Measurements from ENCODE around the gene IL1RAPL1. TPM values are rescaled to one million over a fixed set of nuclear protein-coding genes. Genes with fewer than 3 reads are reported as not detected.
A peak's percentile ranks its signal among the peaks of the same experiment; 100 is the strongest.

The IL1RAPL1 gene
- polyA plus RNA-seq, 1 of the 3 experiments (the other 2 are of a cell fraction): 2.8 TPM

GRCh38 chrX:29636331-29636730, 1049.1 kb downstream of the IL1RAPL1 start:
- Histone ChIP-seq H3K9me2 (no peaks in the 10 kb centered on the region), H4K20me1 (ENCODE audit: insufficient read depth) (no peaks in the 10 kb centered on the region), H3K27me3 (ENCODE audit: insufficient read depth) (no peaks in the 10 kb centered on the region), H2AFZ (ENCODE audit: low read depth) (no peak overlapping the region; the same call in 1 of the 2 replicates), H3F3A (replicated peaks; ENCODE audit: insufficient read depth) (peaks cover 5% of the 10 kb centered on the region), H3K4me3 (ENCODE audit: low read depth in 2 of 2, low read length in 1 of 2) (no peak overlapping the region), H3K4me2 (no peak overlapping the region), H3K9me3 (no peaks in the 10 kb centered on the region), H3K9ac (no peak overlapping the region), H3K36me3 (replicated peaks in 1 of 2; ENCODE audit: control insufficient read depth in 1 of 2, insufficient read depth in 2 of 2, low read length in 1 of 2) (no peaks in the 10 kb centered on the region), H3K27ac (ENCODE audit: low read depth in 2 of 2, low read length in 1 of 2) (no peak overlapping the region), H3K79me2 (ENCODE audit: insufficient read depth) (no peaks in the 10 kb centered on the region), H3K4me1 (ENCODE audit: control insufficient read depth in 1 of 2, insufficient read depth in 2 of 2, low read depth in 1 of 2, low read length in 1 of 2) (0 out of 4 replicates have a peak, but pooled peaks cover 0 to 10% of the 10 kb centered on the region in 2 experiments)
- ChIA-PET POLR2A (no interaction called here), CTCF (no interaction called here)
- no peak for TF ChIP-seq MXI1 (IDR thresholded peaks at IDR 0.05; ENCODE audit: low read depth, low read length)
- TF ChIP-seq USF1 (IDR thresholded peaks at IDR 0.05; ENCODE audit: borderline replicate concordance, low read depth): no peak
- no peak for TF ChIP-seq FOSL2 (IDR thresholded peaks at IDR 0.05; ENCODE audit: borderline replicate concordance, low read depth)
- TF ChIP-seq, protein P1, sequence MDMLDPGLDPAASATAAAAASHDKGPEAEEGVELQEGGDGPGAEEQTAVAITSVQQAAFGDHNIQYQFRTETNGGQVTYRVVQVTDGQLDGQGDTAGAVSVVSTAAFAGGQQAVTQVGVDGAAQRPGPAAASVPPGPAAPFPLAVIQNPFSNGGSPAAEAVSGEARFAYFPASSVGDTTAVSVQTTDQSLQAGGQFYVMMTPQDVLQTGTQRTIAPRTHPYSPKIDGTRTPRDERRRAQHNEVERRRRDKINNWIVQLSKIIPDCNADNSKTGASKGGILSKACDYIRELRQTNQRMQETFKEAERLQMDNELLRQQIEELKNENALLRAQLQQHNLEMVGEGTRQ (IDR thresholded peaks at IDR 0.05; ENCODE audit: borderline replicate concordance, low read depth, low read length): no peak
- TF ChIP-seq TEAD4 (IDR thresholded peaks at IDR 0.05; ENCODE audit: borderline replicate concordance, insufficient read depth): no peak
- TF ChIP-seq, protein P2, sequence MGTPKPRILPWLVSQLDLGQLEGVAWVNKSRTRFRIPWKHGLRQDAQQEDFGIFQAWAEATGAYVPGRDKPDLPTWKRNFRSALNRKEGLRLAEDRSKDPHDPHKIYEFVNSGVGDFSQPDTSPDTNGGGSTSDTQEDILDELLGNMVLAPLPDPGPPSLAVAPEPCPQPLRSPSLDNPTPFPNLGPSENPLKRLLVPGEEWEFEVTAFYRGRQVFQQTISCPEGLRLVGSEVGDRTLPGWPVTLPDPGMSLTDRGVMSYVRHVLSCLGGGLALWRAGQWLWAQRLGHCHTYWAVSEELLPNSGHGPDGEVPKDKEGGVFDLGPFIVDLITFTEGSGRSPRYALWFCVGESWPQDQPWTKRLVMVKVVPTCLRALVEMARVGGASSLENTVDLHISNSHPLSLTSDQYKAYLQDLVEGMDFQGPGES (IDR thresholded peaks at IDR 0.05; ENCODE audit: low read depth, low read length): no peak
- no peak for TF ChIP-seq MAX (IDR thresholded peaks at IDR 0.05; ENCODE audit: low read depth)
- no peak for TF ChIP-seq RAD21 (IDR thresholded peaks at IDR 0.05; ENCODE audit: low read length)
- no peak for TF ChIP-seq RCOR1 (IDR thresholded peaks at IDR 0.05; ENCODE audit: low read length)
- no peak for TF ChIP-seq SMC3 (IDR thresholded peaks at IDR 0.05; ENCODE audit: low read depth, low read length)
- TF ChIP-seq NFIC (IDR thresholded peaks at IDR 0.05; ENCODE audit: borderline replicate concordance): no peak
- no peak for TF ChIP-seq GATA2 (CRISPR knock-in tag; IDR thresholded peaks at IDR 0.05)
- TF ChIP-seq ELF1 (IDR thresholded peaks at IDR 0.05): no peak
- 38% methylated on average over 3 of the region's 3 CpGs for WGBS (ENCODE audit: low lambda C conversion rate)
- no peak for DNase-seq

DNA sequence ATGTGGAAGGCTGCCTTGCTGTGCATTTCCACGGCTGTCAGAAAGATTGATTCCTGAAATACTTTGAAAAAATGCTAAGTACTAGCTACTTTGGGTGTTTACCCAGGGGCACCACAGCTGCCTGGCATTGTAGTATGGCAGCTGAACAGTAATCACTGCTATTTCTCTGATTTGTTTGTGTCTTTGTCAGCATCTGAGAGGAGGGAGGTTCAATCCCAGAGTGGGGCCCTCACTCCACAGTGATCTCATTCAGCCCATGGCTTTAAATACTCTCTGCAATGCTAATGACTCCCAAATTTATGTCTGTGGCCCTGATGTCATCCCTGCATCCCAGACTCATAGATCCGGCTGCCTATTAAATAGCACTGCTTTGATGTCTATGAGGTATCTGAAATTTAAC, 1052.9 kb downstream of the IL1RAPL1 start:
- ChIA-PET CTCF (no interaction called here), POLR2A (no interaction called here)
- Histone ChIP-seq H3K9me2 (no peaks in the 10 kb centered on the region), H3K4me1 (ENCODE audit: control insufficient read depth in 1 of 2, insufficient read depth in 2 of 2, low read depth in 1 of 2, low read length in 1 of 2) (no peaks in the 10 kb centered on the region), H4K20me1 (ENCODE audit: insufficient read depth) (no peaks in the 10 kb centered on the region), H3K27me3 (ENCODE audit: insufficient read depth) (no peaks in the 10 kb centered on the region), H3K27ac (ENCODE audit: low read depth in 2 of 2, low read length in 1 of 2) (no peak overlapping the region), H3K9ac (no peak overlapping the region), H3F3A (replicated peaks; ENCODE audit: insufficient read depth) (no peaks in the 10 kb centered on the region), H3K79me2 (ENCODE audit: insufficient read depth) (no peaks in the 10 kb centered on the region), H3K36me3 (replicated peaks in 1 of 2; ENCODE audit: control insufficient read depth in 1 of 2, insufficient read depth in 2 of 2, low read length in 1 of 2) (no peaks in the 10 kb centered on the region), H3K4me2 (no peak overlapping the region), H2AFZ (ENCODE audit: low read depth) (no peak overlapping the region), H3K4me3 (ENCODE audit: low read depth in 2 of 2, low read length in 1 of 2) (no peak overlapping the region), H3K9me3 (no peaks in the 10 kb centered on the region)
- 73% methylated on average over 2 of the region's 2 CpGs for WGBS (ENCODE audit: low lambda C conversion rate)
- no peak for TF ChIP-seq ELF1 (IDR thresholded peaks at IDR 0.05)
- no peak for TF ChIP-seq TAF1 (IDR thresholded peaks at IDR 0.05; ENCODE audit: borderline replicate concordance, low read depth, low read length)
- no peak for TF ChIP-seq EP300 (IDR thresholded peaks at IDR 0.05; ENCODE audit: borderline replicate concordance in 1 of 2, low read depth in 1 of 2, low read length in 1 of 2)
- no peak for TF ChIP-seq RFX5 (IDR thresholded peaks at IDR 0.05; ENCODE audit: low read length)
- TF ChIP-seq TCF12 (IDR thresholded peaks at IDR 0.05): no peak
- TF ChIP-seq, protein P3, sequence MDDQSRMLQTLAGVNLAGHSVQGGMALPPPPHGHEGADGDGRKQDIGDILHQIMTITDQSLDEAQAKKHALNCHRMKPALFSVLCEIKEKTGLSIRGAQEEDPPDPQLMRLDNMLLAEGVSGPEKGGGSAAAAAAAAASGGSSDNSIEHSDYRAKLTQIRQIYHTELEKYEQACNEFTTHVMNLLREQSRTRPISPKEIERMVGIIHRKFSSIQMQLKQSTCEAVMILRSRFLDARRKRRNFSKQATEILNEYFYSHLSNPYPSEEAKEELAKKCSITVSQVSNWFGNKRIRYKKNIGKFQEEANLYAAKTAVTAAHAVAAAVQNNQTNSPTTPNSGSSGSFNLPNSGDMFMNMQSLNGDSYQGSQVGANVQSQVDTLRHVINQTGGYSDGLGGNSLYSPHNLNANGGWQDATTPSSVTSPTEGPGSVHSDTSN (IDR thresholded peaks at IDR 0.05): peak; percentile 49
- TF ChIP-seq SIN3A (IDR thresholded peaks at IDR 0.05; ENCODE audit: borderline replicate concordance, low read depth, low read length): no peak
- TF ChIP-seq NFIC (IDR thresholded peaks at IDR 0.05; ENCODE audit: borderline replicate concordance): no peak
- DNase-seq: no peak

Data from SK-N-SH (cell line).